GM08714 (cell line): ENCODE results near the gene LCP1.

ENCODE experiments used
- H3K4me3 ChIP-seq: fragments of 200-500 bp; sonication (Bioruptor generic); 2 replicates; pipeline ENCODE4 v1.5.1; 2014; ENCODE audit warnings: mild to moderate bottlenecking, low read length, inconsistent platforms
- ZNF274 ChIP-seq: IDR thresholded peaks from 2 replicates; pipeline ENCODE4 v1.6.1; 2012; ENCODE audit warnings: mild to moderate bottlenecking, low read depth, low read length

Gene LCP1

GRCh38 chr13:46134961-46135522, 46.9 kb downstream of the LCP1 start:
- H3K4me3 ChIP-seq, result no peak overlapping the region
- TF ChIP-seq ZNF274, result no peak

- H3K4me3 ChIP-seq, result no peak overlapping the region
- no peak for TF ChIP-seq ZNF274
These were observed 47.5 kb downstream of the LCP1 start for GRCh38 chr13:46134494-46134893.

GRCh38 chr13:46132109-46132508, 49.9 kb downstream of the LCP1 start:
- no peak for TF ChIP-seq ZNF274
- no peak overlapping the region for H3K4me3 ChIP-seq

GRCh38 chr13:46131705-46132104, 50.3 kb downstream of the LCP1 start:
- TF ChIP-seq ZNF274, result no peak
- H3K4me3 ChIP-seq, result no peak overlapping the region

- no peak overlapping the region for H3K4me3 ChIP-seq
- no peak for TF ChIP-seq ZNF274
These were observed 51.9 kb downstream of the LCP1 start for GRCh38 chr13:46129955-46130618.

GRCh38 chr13:46129124-46129523, 52.9 kb downstream of the LCP1 start:
- H3K4me3 ChIP-seq, result no peak overlapping the region
- TF ChIP-seq ZNF274, result no peak

GRCh38 chr13:46127358-46128023, 54.5 kb downstream of the LCP1 start:
- no peak overlapping the region for H3K4me3 ChIP-seq
- TF ChIP-seq ZNF274, result no peak

- no peak overlapping the region for H3K4me3 ChIP-seq
- no peak for TF ChIP-seq ZNF274
These were observed 55.2 kb downstream of the LCP1 start for GRCh38 chr13:46126552-46127357.

GRCh38 chr13:46126056-46126455, 55.9 kb downstream of the LCP1 start:
- TF ChIP-seq ZNF274, result no peak

GRCh38 chr13:46124967-46125933, 56.7 kb downstream of the LCP1 start:
- TF ChIP-seq ZNF274, result no peak
- H3K4me3 ChIP-seq, result no peak overlapping the region

More at GRCh38 chr13:46126056-46126455, 55.9 kb downstream of the LCP1 start:
- no peak overlapping the region for H3K4me3 ChIP-seq

- H3K4me3 ChIP-seq, result no peak overlapping the region
- no peak for TF ChIP-seq ZNF274
These were observed 57.4 kb downstream of the LCP1 start for GRCh38 chr13:46124531-46124966.

GRCh38 chr13:46122304-46122703, 59.7 kb downstream of the LCP1 start:
- no peak for TF ChIP-seq ZNF274
- H3K4me3 ChIP-seq, result no peak overlapping the region

- H3K4me3 ChIP-seq, result no peak overlapping the region
- TF ChIP-seq ZNF274, result no peak
These were observed 60.3 kb downstream of the LCP1 start for GRCh38 chr13:46121597-46122163.
